GM10266 (cell line): ENCODE data around the gene NOTCH2.

Source experiments
- DNase-seq: peaks from one replicate; pipeline ENCODE4 v3.0.0; 2012; ENCODE audit errors: extremely low spot score
- TF ChIP-seq, protein P1 (sequence below): IDR thresholded peaks from 2 replicates; pipeline ENCODE4 v1.5.1; 2012; ENCODE audit warnings: mild to moderate bottlenecking, low read depth; ENCODE audit not compliant: control insufficient read depth, insufficient read depth; ENCODE audit errors: missing control alignments

The NOTCH2 gene

DNA sequence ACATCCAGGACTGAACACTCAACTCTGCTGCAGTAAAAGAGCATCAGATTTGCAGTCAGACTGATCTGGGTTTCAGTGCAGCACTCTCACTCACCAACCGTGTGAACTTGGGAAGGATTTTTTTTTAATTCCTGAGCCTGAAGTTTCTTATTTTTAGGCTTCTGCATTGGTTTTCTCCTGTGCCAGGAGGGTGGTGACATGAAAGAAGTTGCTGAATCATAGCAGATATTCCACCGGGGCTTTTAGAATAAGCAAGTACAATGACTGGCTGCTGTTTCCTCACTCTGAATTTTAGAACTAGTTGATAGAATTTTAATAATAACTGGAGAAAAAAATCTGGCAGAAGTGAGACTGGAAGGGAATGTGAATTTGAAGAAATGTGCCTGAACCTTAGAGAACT lies 184.8 kb downstream of the NOTCH2 start:
- TF ChIP-seq, protein P1, sequence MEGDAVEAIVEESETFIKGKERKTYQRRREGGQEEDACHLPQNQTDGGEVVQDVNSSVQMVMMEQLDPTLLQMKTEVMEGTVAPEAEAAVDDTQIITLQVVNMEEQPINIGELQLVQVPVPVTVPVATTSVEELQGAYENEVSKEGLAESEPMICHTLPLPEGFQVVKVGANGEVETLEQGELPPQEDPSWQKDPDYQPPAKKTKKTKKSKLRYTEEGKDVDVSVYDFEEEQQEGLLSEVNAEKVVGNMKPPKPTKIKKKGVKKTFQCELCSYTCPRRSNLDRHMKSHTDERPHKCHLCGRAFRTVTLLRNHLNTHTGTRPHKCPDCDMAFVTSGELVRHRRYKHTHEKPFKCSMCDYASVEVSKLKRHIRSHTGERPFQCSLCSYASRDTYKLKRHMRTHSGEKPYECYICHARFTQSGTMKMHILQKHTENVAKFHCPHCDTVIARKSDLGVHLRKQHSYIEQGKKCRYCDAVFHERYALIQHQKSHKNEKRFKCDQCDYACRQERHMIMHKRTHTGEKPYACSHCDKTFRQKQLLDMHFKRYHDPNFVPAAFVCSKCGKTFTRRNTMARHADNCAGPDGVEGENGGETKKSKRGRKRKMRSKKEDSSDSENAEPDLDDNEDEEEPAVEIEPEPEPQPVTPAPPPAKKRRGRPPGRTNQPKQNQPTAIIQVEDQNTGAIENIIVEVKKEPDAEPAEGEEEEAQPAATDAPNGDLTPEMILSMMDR, result no peak
- DNase-seq, result no peak

DNA sequence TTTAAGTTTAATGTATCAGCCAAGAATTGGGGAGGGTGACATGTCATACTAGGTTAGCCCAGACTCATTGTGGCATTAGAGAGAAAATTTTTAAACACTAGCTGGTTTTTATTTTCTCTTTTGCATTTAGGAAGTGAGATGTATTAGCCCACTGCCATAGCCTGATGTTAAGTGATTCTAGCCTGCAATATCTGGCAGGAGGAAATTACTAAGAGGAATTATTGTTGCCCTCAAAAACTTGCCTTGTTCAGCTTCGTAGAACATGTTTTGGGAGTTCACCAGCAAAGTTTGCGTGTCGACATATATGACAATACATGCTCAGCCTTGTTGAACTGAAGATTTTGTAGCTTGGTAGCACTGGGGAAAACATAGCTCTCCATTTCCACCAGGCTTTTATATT lies 185.6 kb downstream of the NOTCH2 start:
- TF ChIP-seq, protein P1, result no peak
- DNase-seq, result no peak

DNA sequence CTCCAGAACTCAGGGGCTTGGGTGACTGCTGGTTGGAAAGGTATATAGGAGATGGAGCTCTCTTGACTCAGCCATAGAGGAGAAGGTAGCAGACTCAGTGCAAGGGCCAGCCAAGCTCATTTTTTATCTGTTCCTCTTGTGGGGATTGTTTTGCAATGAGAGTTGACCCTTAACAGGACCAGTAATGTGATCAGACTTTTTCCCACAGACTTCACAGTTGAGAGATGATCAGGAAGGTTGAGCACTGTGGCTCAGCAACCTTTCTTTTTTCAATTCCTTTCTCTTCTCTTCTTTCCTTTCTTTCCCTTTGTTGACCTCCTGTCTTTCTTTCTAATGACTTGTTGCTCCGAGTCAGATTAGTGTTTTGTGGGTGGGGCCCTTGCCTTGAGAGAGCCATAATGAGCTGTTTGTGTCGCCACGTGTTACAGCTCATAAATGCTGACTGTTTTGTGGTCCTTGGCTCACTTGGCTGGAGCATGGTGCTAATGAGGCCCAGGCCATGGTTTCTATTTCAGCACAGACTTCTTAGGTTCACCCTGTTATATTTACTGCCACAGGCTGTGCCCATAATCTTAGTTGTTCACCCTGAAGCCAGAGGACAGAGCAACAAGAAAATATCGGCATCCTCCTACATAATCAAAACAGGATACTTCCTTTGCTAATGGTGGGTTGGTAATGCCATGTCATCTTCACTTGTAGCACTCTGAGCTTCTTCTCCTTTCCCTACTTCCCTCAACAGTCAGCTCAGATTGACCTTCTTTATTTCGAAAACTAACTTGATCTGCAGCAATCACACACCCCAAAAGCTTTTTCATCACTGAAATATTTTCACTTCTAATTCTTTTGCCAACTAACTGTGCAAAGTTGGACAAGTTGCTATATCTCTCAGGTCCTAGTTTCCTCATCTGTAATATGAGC lies 187.1 kb downstream of the NOTCH2 start:
- no peak for DNase-seq

DNA sequence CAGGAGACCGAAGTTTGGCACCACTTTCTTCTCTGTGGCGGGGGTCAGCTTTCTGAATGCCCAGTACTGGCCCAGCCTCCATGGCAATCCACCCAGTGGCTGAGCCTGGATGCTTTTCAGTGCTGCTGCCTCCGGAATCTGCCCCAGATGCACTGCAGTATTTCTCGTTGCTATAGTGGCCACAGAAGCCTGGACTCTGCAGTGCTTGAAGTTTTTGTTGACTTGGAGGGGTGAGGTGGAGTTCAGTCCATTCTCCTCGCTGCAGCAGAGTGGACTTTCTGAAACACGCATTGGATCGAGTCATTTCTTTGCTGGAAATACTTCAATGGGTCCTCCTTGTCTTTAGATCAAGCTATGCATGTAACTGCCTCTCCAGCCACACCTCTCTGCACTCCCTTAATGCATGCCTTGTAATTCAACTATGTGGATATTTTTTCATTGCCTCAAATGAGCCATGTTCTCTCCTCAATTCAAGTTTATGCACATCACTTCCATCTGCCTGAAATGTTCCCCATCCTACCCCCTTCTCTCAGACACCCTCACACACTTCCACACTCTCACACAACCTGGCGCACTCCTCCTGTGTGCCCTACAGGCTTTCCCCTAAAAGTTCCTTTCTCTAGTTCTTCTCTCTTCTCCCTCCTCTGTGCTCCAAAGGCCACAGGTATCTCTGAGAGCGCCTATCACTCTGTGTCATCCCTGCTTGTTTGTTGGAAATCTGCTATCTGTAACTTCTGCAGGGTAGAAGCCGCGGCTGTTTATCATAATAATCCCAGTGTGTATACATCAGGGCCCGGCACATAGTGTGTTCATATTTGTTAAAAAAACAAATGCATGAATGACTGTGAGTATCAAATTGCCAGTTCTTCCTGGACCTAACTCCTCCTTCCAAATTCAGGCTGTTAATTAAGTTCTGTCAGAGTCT lies 189.7 kb downstream of the NOTCH2 start:
- DNase-seq, result no peak
- TF ChIP-seq, protein P1, result no peak

More for the DNA sequence above, 187.1 kb downstream of the NOTCH2 start:
- TF ChIP-seq, protein P1, result no peak

DNA sequence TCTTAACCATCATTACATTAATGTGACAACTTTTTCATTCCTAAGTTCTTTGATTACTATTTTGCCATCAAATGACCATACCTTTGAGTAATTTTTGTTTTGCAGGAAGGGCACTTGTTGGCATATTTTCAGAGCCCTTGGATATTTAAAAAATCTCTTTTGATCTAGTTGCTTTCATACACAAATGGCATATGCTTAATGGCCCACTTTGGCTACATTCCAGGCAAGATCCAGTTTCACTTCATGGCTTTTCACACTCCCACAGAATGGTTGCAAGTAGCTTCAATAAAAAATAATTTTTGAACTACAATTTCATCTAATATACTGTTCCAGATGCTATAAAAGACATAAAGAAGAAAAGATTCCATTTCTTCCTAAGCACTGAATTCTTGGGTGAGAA lies 191.3 kb downstream of the NOTCH2 start:
- TF ChIP-seq, protein P1, result no peak
- no peak for DNase-seq

DNA sequence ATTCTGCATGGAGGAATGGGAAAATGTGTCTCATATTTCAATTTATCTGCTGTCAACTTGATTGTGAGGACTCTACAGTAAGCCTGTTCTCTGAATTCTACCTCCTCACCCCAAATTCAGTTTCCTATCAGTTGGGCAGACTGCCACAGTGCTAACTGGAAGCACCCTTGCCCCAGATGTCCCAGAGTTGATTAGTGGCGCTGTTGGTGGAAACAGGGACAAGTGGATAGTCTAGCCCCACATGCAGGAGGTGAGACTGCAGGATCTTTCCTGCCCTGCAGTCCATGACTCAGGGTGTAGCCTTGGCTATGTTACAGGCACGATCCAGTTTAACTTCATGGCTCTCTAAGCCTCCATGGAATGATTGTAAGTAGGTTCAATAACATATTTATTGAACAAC lies 195.3 kb downstream of the NOTCH2 start:
- TF ChIP-seq, protein P1, result no peak
- DNase-seq, result no peak
